A549 (cell line): ENCODE measurements around the gene FAXDC2. TPM values are rescaled to one million over a fixed set of nuclear protein-coding genes. Genes with fewer than 3 reads are reported as not detected.

Source experiments
- ATAC-seq, 2 experiments: fragments of 200-7000 bp in 1 of 2; fragments of >200 bp in 1 of 2; cut with Nextera tagmentation in 1 of 2; cut with Tn5 transposase in 1 of 2; 3 replicates each; pipeline versions ENCODE4 v1.8.0 to v1.9.1; 2018 to 2020; ENCODE audit warnings: mild to moderate bottlenecking in 1 of 2, moderate library complexity in 1 of 2
- CTCF ChIA-PET: fragments of 300-600 bp; sonication (Branson Sonifier 250); formaldehyde crosslinking; extraction: SDS; loops from one replicate; lab custom pipeline; 2021; ENCODE audit warnings: antibody characterized with exemption, inconsistent platforms; lab: Yijun Ruan, JAX
- POLR2A ChIA-PET: fragments of 350-600 bp; formaldehyde crosslinking; extraction: SDS; loops from one replicate; lab custom pipeline; 2021; ENCODE audit warnings: antibody characterized with exemption, inconsistent platforms; lab: Yijun Ruan, JAX
- DNase-seq, 2 experiments: peaks; one replicate each; pipeline versions ENCODE4 v3.0.0 to v3.0.0-alpha.2; 2011 to 2016; ENCODE audit warnings: low read depth in 1 of 2, low spot score in 1 of 2
- FAIRE-seq: peaks from 2 replicates; lab custom pipeline; 2011; peaks lifted over from hg19 to GRCh38; lab: Jason Lieb, UNC
- H3K27ac ChIP-seq, 2 experiments: fragments of >200 bp; sonication (Bioruptor Twin); formaldehyde crosslinking; 3 replicates each; pipeline ENCODE4 v1.5.1; 2016 to 2017
- H3K4me1 ChIP-seq: fragments of >200 bp; sonication (Bioruptor Twin); formaldehyde crosslinking; 3 replicates; pipeline ENCODE4 v1.6.1; 2016
- H3K4me2 ChIP-seq: fragments of >200 bp; sonication (Bioruptor Twin); formaldehyde crosslinking; 3 replicates; pipeline ENCODE4 v1.6.1; 2016
- H3K4me3 ChIP-seq: fragments of >200 bp; sonication (Bioruptor Twin); formaldehyde crosslinking; 3 replicates; pipeline ENCODE4 v1.5.1; 2016
- H3K9me3 ChIP-seq: fragments of >200 bp; sonication (Bioruptor Twin); formaldehyde crosslinking; 3 replicates; pipeline ENCODE4 v1.6.1; 2016
- CBX2 ChIP-seq: fragments of 200-600 bp; sonication (generic); IDR thresholded peaks from 2 replicates; pipeline ENCODE4 v1.6.1; 2016; ENCODE audit warnings: low read depth, mild to moderate bottlenecking, borderline replicate concordance
- EHF ChIP-seq: fragments of 250-450 bp; sonication (Bioruptor Pico); IDR thresholded peaks from 2 replicates; pipeline ENCODE4 v1.5.0; 2020; ENCODE audit warnings: mild to moderate bottlenecking
- EP300 ChIP-seq, 2 experiments: fragments of >200 bp; sonication (Bioruptor Twin); formaldehyde crosslinking; IDR thresholded peaks; 2 replicates in 1 of 2; 3 replicates in 1 of 2; pipeline ENCODE4 v1.6.1; 2016 to 2017
- HEYL ChIP-seq: fragments of 250-450 bp; sonication (Bioruptor Pico); IDR thresholded peaks from 2 replicates; pipeline ENCODE4 v1.8.0; 2021; ENCODE audit warnings: mild to moderate bottlenecking, moderate library complexity
- KDM1A ChIP-seq: fragments of 200-600 bp; sonication (generic); IDR thresholded peaks from 2 replicates; pipeline ENCODE4 v1.6.1; 2016; ENCODE audit warnings: low read depth, mild to moderate bottlenecking
- KDM5A ChIP-seq: fragments of 200-600 bp; sonication (generic); IDR thresholded peaks from 2 replicates; pipeline ENCODE4 v1.6.1; 2016; ENCODE audit warnings: antibody characterized with exemption, mild to moderate bottlenecking
- NFE2L2 ChIP-seq: fragments of 150-350 bp; conservative IDR thresholded peaks from 2 replicates; pipeline ENCODE4 v1.6.1; 2014; ENCODE audit warnings: low read length
- NR3C1 ChIP-seq: fragments of >200 bp; sonication (Bioruptor Twin); formaldehyde crosslinking; IDR thresholded peaks from 3 replicates; pipeline ENCODE4 v1.6.1; 2017
- PHF8 ChIP-seq: fragments of 200-600 bp; sonication (generic); IDR thresholded peaks from 2 replicates; pipeline ENCODE4 v1.6.1; 2016; ENCODE audit warnings: low read depth, mild to moderate bottlenecking, antibody characterized with exemption, moderate library complexity, borderline replicate concordance
- RAD21 ChIP-seq, 2 experiments: fragments of >200 bp in 1 of 2; sonication (Bioruptor Twin) in 1 of 2; formaldehyde crosslinking in 1 of 2; IDR thresholded peaks in 1 of 2; conservative IDR thresholded peaks in 1 of 2; 2 replicates in 1 of 2; 3 replicates in 1 of 2; pipeline ENCODE4 v1.6.1; 2012 to 2018; ENCODE audit warnings: inconsistent platforms in 1 of 2
- RARB ChIP-seq: fragments of 250-450 bp; sonication (Bioruptor Pico); IDR thresholded peaks from 2 replicates; pipeline ENCODE4 v1.8.0; 2021; ENCODE audit warnings: mild to moderate bottlenecking, moderate library complexity
- TFCP2L1 ChIP-seq: fragments of 250-450 bp; sonication (Bioruptor Pico); IDR thresholded peaks from 2 replicates; pipeline ENCODE4 v1.5.0; 2021; ENCODE audit warnings: mild to moderate bottlenecking
- TP53 ChIP-seq: fragments of 250-450 bp; sonication (Bioruptor Pico); IDR thresholded peaks from 2 replicates; pipeline ENCODE4 v1.5.0; 2021; ENCODE audit warnings: mild to moderate bottlenecking, moderate library complexity
- ZFP36 ChIP-seq: fragments of 450-650 bp; IDR thresholded peaks from 2 replicates; pipeline ENCODE4 v1.6.1; 2014; ENCODE audit warnings: borderline replicate concordance; ENCODE audit not compliant: partially characterized antibody
- ZNF302 ChIP-seq: fragments of 250-450 bp; sonication (Bioruptor Pico); IDR thresholded peaks from 2 replicates; pipeline ENCODE4 v1.9.0; 2021; ENCODE audit warnings: inconsistent platforms, mild to moderate bottlenecking, moderate library complexity
- WGBS: methylation state at CpG from one replicate; pipeline ENCODE4 v1.1.6; 2017; ENCODE audit errors: missing lambda C conversion rate; 5-methylcytosine and 5-hydroxymethylcytosine counted together
- polyA plus RNA-seq, 4 experiments: library from polyadenylated mRNA; depleted of rRNA in 3 of 4; stranded (reverse); fragments of >200 nt; fragmentation: RNase III in 1 of 4; extraction: RNeasy Plus Mini Kit Qiagen cat#74134 plus additional on column Dnase treatment in 1 of 4; gene quantifications; 2 replicates in 3 of 4; 3 replicates in 1 of 4; pipeline ENCODE4 v1.2.3, GENCODE V29; 2011 to 2017
- TF ChIP-seq, protein P1 (sequence below): fragments of >200 bp; sonication (Bioruptor Twin); formaldehyde crosslinking; IDR thresholded peaks from 2 replicates; pipeline ENCODE4 v1.6.1; 2016
- TF ChIP-seq, protein P2 (sequence below): IDR thresholded peaks from 2 replicates; pipeline ENCODE4 v1.6.1; 2012
- TF ChIP-seq, protein P3 (sequence below): IDR thresholded peaks from 2 replicates; pipeline ENCODE4 v1.6.1; 2012
- TF ChIP-seq, protein P4 (sequence below): fragments of 200-600 bp; sonication (generic); IDR thresholded peaks from 2 replicates; pipeline ENCODE4 v1.6.1; 2016; ENCODE audit warnings: antibody characterized with exemption, mild to moderate bottlenecking, moderate library complexity
- TF ChIP-seq, protein P5 (sequence below): fragments of >200 bp; sonication (Bioruptor Twin); formaldehyde crosslinking; IDR thresholded peaks from 3 replicates; pipeline ENCODE4 v1.5.1; 2016

The FAXDC2 gene
- polyA plus RNA-seq, 2 of the 4 experiments (the other 2 are of a cell fraction), result 0.14 to 0.94 TPM

DNA sequence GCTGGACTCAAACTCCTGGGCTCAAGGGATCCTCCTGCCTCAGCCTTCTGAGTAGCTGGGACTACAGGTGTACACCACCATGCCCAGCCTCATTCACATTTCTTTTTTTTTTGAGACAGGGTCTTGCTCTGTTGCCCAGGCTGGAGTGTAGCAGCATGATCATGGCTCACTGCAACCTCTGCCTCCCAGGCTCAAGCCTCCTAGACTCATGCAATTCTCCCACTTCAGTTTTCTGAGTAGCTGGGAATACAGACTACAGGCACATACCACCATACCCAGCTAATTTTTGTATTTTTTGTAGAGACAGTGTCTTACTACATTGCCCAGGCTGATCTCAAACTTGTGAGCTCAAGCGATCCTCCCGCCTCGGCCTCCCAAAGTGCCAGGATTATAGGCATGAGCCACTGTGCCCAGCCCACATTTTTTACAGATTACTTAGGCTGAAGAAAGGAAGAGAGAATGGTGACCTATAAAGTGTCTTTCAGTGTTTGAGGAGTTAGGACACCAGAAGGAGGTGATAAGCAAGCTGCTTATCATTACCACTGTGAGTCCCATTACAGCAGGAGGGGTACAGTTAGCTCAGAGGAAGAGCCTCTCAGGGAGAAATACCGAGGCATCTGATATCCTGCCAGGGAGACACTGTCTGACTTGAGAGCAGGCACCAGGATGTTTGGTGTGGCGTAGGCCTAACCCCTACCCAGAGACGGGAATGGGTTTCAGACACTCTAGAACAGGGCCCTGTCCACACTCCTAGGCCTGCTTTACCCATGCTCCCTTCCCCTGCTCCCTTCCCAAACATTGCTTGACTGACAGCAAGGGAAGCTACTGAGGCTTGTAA is 9.7 kb downstream of the FAXDC2 start:
- POLR2A ChIA-PET, result interaction anchor here (1.1 kb wide), 1 partner anchor 16 kb away, joined by 3 read pairs; no protein-coding TSS in a partner anchor
- 83% methylated on average over 6 of the region's 6 CpGs for WGBS
- FAIRE-seq, result no peak

More for the DNA sequence above, 9.7 kb downstream of the FAXDC2 start:
- peak; percentile 49 to 54; a peak in 4 of 6 replicates for ATAC-seq
- Histone ChIP-seq H3K27ac (no peak overlapping the region), H3K9me3 (no peaks in the 10 kb centered on the region), H3K4me2 (no peak overlapping the region), H3K4me1 (no peaks in the 10 kb centered on the region), H3K4me3 (no peak overlapping the region)
- CTCF ChIA-PET, result interaction anchor here (0.6 to 0.9 kb wide), 3 partner anchors 18 to 188 kb away, joined by 3 to 4 read pairs (median 3); no protein-coding TSS in a partner anchor
- TF ChIP-seq EP300 (IDR thresholded peaks at IDR 0.05) (no peak), ZNF302 (no peak), RAD21 (conservative IDR thresholded peaks at IDR 0.05 in 1 of 2, IDR thresholded peaks at IDR 0.05 in 1 of 2) (no peak), CBX2 (no peak), TFCP2L1 (no peak), TP53 (no peak), KDM1A (no peak), NR3C1 (no peak), NFE2L2 (no peak), RARB (CRISPR knock-in tag) (no peak), HEYL (CRISPR knock-in tag) (no peak), PHF8 (no peak), ZFP36 (no peak), EHF (CRISPR knock-in tag) (no peak), KDM5A (no peak)
- TF ChIP-seq, protein P1, sequence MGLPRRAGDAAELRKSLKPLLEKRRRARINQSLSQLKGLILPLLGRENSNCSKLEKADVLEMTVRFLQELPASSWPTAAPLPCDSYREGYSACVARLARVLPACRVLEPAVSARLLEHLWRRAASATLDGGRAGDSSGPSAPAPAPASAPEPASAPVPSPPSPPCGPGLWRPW, result no peak
- TF ChIP-seq, protein P2, sequence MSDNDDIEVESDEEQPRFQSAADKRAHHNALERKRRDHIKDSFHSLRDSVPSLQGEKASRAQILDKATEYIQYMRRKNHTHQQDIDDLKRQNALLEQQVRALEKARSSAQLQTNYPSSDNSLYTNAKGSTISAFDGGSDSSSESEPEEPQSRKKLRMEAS, result no peak
- TF ChIP-seq, protein P3, sequence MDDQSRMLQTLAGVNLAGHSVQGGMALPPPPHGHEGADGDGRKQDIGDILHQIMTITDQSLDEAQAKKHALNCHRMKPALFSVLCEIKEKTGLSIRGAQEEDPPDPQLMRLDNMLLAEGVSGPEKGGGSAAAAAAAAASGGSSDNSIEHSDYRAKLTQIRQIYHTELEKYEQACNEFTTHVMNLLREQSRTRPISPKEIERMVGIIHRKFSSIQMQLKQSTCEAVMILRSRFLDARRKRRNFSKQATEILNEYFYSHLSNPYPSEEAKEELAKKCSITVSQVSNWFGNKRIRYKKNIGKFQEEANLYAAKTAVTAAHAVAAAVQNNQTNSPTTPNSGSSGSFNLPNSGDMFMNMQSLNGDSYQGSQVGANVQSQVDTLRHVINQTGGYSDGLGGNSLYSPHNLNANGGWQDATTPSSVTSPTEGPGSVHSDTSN, result no peak
- TF ChIP-seq, protein P4, sequence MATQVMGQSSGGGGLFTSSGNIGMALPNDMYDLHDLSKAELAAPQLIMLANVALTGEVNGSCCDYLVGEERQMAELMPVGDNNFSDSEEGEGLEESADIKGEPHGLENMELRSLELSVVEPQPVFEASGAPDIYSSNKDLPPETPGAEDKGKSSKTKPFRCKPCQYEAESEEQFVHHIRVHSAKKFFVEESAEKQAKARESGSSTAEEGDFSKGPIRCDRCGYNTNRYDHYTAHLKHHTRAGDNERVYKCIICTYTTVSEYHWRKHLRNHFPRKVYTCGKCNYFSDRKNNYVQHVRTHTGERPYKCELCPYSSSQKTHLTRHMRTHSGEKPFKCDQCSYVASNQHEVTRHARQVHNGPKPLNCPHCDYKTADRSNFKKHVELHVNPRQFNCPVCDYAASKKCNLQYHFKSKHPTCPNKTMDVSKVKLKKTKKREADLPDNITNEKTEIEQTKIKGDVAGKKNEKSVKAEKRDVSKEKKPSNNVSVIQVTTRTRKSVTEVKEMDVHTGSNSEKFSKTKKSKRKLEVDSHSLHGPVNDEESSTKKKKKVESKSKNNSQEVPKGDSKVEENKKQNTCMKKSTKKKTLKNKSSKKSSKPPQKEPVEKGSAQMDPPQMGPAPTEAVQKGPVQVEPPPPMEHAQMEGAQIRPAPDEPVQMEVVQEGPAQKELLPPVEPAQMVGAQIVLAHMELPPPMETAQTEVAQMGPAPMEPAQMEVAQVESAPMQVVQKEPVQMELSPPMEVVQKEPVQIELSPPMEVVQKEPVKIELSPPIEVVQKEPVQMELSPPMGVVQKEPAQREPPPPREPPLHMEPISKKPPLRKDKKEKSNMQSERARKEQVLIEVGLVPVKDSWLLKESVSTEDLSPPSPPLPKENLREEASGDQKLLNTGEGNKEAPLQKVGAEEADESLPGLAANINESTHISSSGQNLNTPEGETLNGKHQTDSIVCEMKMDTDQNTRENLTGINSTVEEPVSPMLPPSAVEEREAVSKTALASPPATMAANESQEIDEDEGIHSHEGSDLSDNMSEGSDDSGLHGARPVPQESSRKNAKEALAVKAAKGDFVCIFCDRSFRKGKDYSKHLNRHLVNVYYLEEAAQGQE, result no peak
- TF ChIP-seq, protein P5, sequence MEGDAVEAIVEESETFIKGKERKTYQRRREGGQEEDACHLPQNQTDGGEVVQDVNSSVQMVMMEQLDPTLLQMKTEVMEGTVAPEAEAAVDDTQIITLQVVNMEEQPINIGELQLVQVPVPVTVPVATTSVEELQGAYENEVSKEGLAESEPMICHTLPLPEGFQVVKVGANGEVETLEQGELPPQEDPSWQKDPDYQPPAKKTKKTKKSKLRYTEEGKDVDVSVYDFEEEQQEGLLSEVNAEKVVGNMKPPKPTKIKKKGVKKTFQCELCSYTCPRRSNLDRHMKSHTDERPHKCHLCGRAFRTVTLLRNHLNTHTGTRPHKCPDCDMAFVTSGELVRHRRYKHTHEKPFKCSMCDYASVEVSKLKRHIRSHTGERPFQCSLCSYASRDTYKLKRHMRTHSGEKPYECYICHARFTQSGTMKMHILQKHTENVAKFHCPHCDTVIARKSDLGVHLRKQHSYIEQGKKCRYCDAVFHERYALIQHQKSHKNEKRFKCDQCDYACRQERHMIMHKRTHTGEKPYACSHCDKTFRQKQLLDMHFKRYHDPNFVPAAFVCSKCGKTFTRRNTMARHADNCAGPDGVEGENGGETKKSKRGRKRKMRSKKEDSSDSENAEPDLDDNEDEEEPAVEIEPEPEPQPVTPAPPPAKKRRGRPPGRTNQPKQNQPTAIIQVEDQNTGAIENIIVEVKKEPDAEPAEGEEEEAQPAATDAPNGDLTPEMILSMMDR, result no peak
- no peak for DNase-seq
